ENCODE measurements around the gene SNAI1.
"Not testable (repeated sequence)": the region's sequence is repeated elsewhere in the genome, so short reads cannot be mapped to it uniquely, and the experiment has no call there.

SNAI1 gene

GRCh38 chr20:50009521-50010454, 27.0 kb downstream of the SNAI1 start:
- DNase-seq (ENCODE audit: extremely low spot score), result no peak
- no peak for TF ChIP-seq CTCF (IDR thresholded peaks at IDR 0.05; ENCODE audit: control extremely low read depth, extremely low read depth, low read depth, missing control alignments)
- ChIA-PET CTCF (no interaction called here), POLR2A (no interaction called here)

GRCh38 chr20:50011597-50011996, 28.8 kb downstream of the SNAI1 start:
- CTCF ChIA-PET, result interaction anchor here (0.9 to 2.6 kb wide), 3 partner anchors 33 to 399 kb away, joined by 3 to 25 read pairs (median 11); no protein-coding TSS in a partner anchor
- DNase-seq (ENCODE audit: extremely low spot score); POLR2A ChIA-PET: not testable (repeated sequence)

- ChIA-PET POLR2A (no interaction called here), CTCF (interaction anchor here (0.9 to 2.6 kb wide), 10 partner anchors 20 to 468 kb away, joined by 3 to 25 read pairs (median 3); no protein-coding TSS in a partner anchor)
- no peak for TF ChIP-seq CTCF (IDR thresholded peaks at IDR 0.05; ENCODE audit: control extremely low read depth, extremely low read depth, low read depth, missing control alignments)
- DNase-seq (ENCODE audit: extremely low spot score), result peak; percentile 54
Measured at GRCh38 chr20:50012282-50013263, 29.8 kb downstream of the SNAI1 start.

DNA sequence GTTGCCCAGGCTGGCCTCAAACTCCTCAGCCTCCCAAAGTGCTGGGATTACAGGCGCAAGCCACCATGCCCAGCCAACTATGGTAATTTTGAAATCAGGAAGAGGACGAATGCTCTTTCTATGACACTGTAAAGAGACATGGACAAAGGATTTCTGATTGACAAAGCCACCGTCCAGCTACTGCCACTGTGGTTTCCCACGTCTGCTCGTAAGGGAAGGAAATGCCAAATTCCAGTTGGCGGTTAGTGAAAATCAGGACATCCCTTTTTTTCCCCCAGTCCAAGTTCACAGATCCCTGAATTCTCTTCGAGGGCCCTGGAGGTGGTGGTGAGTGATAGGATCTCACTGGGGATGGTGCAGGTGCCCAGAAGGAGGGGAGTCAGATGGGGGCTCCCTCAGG, 31.2 kb downstream of the SNAI1 start:
- ChIA-PET CTCF (interaction anchor here (1.2 to 2.6 kb wide), 3 partner anchors 23 to 56 kb away, joined by 4 to 25 read pairs (median 4); no protein-coding TSS in a partner anchor), POLR2A (no interaction called here)
- no peak for TF ChIP-seq CTCF (IDR thresholded peaks at IDR 0.05; ENCODE audit: control extremely low read depth, extremely low read depth, low read depth, missing control alignments)
- no peak for DNase-seq (ENCODE audit: extremely low spot score)

DNA sequence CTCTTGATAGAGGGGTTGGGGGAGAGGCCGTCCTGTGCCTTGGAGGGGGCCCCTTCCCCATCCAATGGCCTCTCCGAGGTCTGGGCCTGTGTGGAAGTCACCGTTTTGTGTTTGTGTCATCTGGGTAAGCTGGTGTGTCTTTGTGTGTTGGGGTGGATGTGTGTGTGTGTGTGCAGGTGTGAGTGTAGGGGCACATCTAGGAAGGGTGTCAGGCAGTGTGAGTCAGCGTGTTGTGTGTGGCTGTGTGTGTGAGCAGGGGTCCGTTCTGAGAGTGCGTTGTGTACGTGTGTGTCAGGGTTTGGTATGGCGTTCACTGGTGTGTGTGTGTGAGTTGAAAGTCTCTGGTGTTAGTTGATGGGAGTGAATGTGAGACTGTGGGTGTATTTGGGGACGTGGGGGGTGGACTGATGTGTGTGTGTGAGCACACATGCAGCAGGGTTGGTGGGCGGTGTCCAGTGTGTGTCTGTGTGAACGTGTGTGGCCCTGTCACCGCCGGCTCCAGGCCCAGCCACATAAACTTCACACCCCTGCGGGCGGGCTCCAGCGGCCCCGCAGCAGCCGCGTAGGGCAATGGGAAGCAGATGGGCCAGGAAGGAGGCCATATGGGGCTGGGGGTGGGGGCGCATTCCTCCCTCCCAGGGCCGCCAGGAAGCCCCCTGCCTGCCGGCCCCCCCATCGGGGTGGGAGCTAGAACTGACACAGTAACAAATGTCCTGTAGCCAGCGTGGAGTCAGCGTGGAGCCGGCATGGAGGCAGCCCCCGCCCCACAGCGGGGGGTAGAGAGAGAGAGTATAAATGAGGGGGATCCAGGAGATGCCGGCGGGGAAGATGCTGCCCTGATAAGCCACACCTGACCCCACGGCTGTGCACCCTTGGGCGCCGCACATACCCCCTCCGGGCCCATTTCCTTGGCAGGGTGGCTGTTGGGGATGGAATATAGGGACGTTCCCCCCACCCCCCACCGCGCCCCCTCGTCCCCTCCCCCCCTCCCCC, 32.1 kb downstream of the SNAI1 start:
- TF ChIP-seq CTCF (IDR thresholded peaks at IDR 0.05; ENCODE audit: control extremely low read depth, extremely low read depth, low read depth, missing control alignments), result no peak
- ChIA-PET POLR2A (no interaction called here), CTCF (interaction anchor here (1.2 to 1.7 kb wide), 3 partner anchors 22 to 57 kb away, joined by 4 to 7 read pairs (median 4); no protein-coding TSS in a partner anchor)
- no peak for DNase-seq (ENCODE audit: extremely low spot score)

- no peak for TF ChIP-seq CTCF (IDR thresholded peaks at IDR 0.05; ENCODE audit: control extremely low read depth, extremely low read depth, low read depth, missing control alignments)
- ChIA-PET CTCF (interaction anchor here (1.7 kb wide), 1 partner anchor 56 kb away, joined by 7 read pairs; no protein-coding TSS in a partner anchor), POLR2A (no interaction called here)
- DNase-seq (ENCODE audit: extremely low spot score), result no peak
Measured at GRCh38 chr20:50015636-50015992, 32.8 kb downstream of the SNAI1 start.
